Neural progenitor cell (in vitro differentiated cells): ENCODE results near the gene NRG2. TPM values are rescaled to one million over a fixed set of nuclear protein-coding genes. Genes with fewer than 3 reads are reported as not detected.

Experiments
- DNase-seq: peaks from one replicate; pipeline ENCODE4 v3.0.0-alpha.2; 2016; ENCODE audit warnings: low spot score
- H2AFZ ChIP-seq: fragments of 200-600 bp; sonication (generic); replicated peaks from 2 replicates; pipeline ENCODE4 v1.6.1; 2016; ENCODE audit warnings: antibody characterized with exemption
- H3F3A ChIP-seq: fragments of 200-600 bp; sonication (generic); 2 replicates; pipeline ENCODE4 v1.6.1; 2016; ENCODE audit warnings: antibody characterized with exemption, low read depth
- H3K27ac ChIP-seq: fragments of 200-600 bp; sonication (generic); 2 replicates; pipeline ENCODE4 v1.5.1; 2016; ENCODE audit warnings: mild to moderate bottlenecking
- H3K27me3 ChIP-seq: fragments of 200-600 bp; sonication (generic); 2 replicates; pipeline ENCODE4 v1.6.1; 2016; ENCODE audit warnings: mild to moderate bottlenecking, moderate library complexity
- H3K36me3 ChIP-seq: fragments of 200-600 bp; sonication (generic); 2 replicates; pipeline ENCODE4 v1.5.1; 2016
- H3K4me1 ChIP-seq: fragments of 200-600 bp; sonication (generic); 2 replicates; pipeline ENCODE4 v1.6.1; 2016; ENCODE audit warnings: mixed run types
- H3K4me2 ChIP-seq: fragments of 200-600 bp; sonication (generic); 2 replicates; pipeline ENCODE4 v1.6.1; 2016
- H3K4me3 ChIP-seq: fragments of 200-600 bp; sonication (generic); 2 replicates; pipeline ENCODE4 v1.5.1; 2016
- H3K79me2 ChIP-seq: fragments of 200-600 bp; sonication (generic); 2 replicates; pipeline ENCODE4 v1.6.1; 2016; ENCODE audit warnings: low read depth
- H3K9ac ChIP-seq: fragments of 200-600 bp; sonication (generic); 2 replicates; pipeline ENCODE4 v1.6.1; 2016
- H3K9me3 ChIP-seq: fragments of 200-600 bp; sonication (generic); 2 replicates; pipeline ENCODE4 v1.5.1; 2016; ENCODE audit warnings: low read depth
- H4K20me1 ChIP-seq: fragments of 200-600 bp; sonication (generic); 2 replicates; pipeline ENCODE4 v1.6.1; 2016; ENCODE audit warnings: low read depth
- H3K27ac Mint-ChIP-seq: 3 replicates; pipeline ENCODE4 v1.8.0; 2021; ENCODE audit warnings: mixed read lengths
- H3K27me3 Mint-ChIP-seq: 2 replicates; pipeline ENCODE4 v1.8.0; 2022; ENCODE audit warnings: low read depth, mild to moderate bottlenecking, inconsistent platforms, moderate library complexity, mixed read lengths; ENCODE audit not compliant: insufficient read depth
- H3K36me3 Mint-ChIP-seq: 3 replicates; pipeline ENCODE4 v1.8.0; 2021; ENCODE audit warnings: mixed read lengths
- H3K4me1 Mint-ChIP-seq: 3 replicates; pipeline ENCODE4 v1.8.0; 2021; ENCODE audit warnings: mixed read lengths
- H3K4me3 Mint-ChIP-seq: 3 replicates; pipeline ENCODE4 v1.8.0; 2021; ENCODE audit warnings: mild to moderate bottlenecking, moderate library complexity, mixed read lengths
- H3K9me3 Mint-ChIP-seq: 3 replicates; pipeline ENCODE4 v1.8.0; 2020; ENCODE audit warnings: mixed read lengths
- CTCF ChIP-seq: fragments of 200-600 bp; sonication (generic); IDR thresholded peaks from 2 replicates; pipeline ENCODE4 v1.5.1; 2017; ENCODE audit warnings: antibody characterized with exemption, mild to moderate bottlenecking
- EZH2 ChIP-seq: fragments of 200-600 bp; sonication (generic); IDR thresholded peaks from 2 replicates; pipeline ENCODE4 v1.6.1; 2017; ENCODE audit warnings: antibody characterized with exemption, mild to moderate bottlenecking, moderate library complexity
- EZH2phosphoT487 ChIP-seq: fragments of 200-600 bp; sonication (generic); IDR thresholded peaks from 2 replicates; pipeline ENCODE4 v1.6.1; 2017; ENCODE audit warnings: antibody characterized with exemption
- total RNA-seq: library from RNA; depleted of rRNA; stranded (reverse); fragments of >200 nt; gene quantifications from 2 replicates; pipeline ENCODE4 v1.2.3, GENCODE V29; 2015; ENCODE audit warnings: low replicate concordance

NRG2 gene
- total RNA-seq, 1 donor from 2014 or later = 0.13 TPM

DNA sequence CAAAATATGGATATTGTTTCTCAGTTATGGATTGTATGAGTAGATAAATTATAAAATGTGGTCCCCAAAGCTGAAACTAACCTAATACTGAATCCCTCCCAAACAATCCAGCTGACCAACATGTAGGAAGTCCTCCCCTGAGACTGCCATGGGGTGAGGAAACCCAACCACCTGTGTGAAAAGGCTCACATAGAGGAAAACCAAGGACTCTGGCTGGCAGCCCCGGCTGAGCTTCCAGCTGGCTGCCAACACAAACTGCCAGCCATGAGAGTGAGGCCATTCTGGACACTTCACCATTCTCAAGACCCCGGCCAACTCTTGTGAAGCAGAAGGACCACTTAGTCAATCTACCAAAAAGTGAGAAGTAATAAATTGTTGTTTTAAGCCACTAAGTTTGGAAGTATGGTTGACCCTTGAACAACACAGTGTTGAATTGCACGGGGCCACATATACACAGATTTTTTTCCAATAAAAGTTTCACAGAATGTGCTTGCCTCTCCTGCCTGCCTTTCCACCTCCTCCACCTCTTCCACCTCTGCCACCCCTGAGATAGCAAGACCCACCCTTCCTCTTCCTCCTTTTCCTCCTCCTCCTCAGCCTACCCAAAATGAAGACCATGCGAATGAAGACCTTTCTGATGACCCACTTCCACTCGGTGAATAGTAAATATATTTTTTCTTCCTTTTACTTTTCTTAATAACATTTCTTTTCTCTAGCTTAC is 15.3 kb upstream of the NRG2 start:
- no peaks in the 10 kb centered on the region for H3K36me3 Mint-ChIP-seq
- no peaks in the 10 kb centered on the region for H3K9me3 Mint-ChIP-seq
- H3K4me1 Mint-ChIP-seq = no peaks in the 10 kb centered on the region
- Histone ChIP-seq H3K36me3 (no peaks in the 10 kb centered on the region), H3K27ac (no peak overlapping the region), H3F3A (no peaks in the 10 kb centered on the region), H3K27me3 (peaks cover 100% of the 10 kb centered on the region), H3K4me3 (no peak overlapping the region), H3K9ac (no peak overlapping the region), H3K79me2 (no peaks in the 10 kb centered on the region), H2AFZ (no peak overlapping the region), H3K4me1 (no peaks in the 10 kb centered on the region), H4K20me1 (no peaks in the 10 kb centered on the region), H3K4me2 (no peak overlapping the region), H3K9me3 (no peaks in the 10 kb centered on the region)
- no peak for TF ChIP-seq CTCF
- no peak for TF ChIP-seq EZH2
- no peak for TF ChIP-seq EZH2phosphoT487
- H3K27ac Mint-ChIP-seq = no peak overlapping the region
- H3K4me3 Mint-ChIP-seq = no peak overlapping the region
- DNase-seq = no peak
- H3K27me3 Mint-ChIP-seq = peaks cover 3% of the 10 kb centered on the region

DNA sequence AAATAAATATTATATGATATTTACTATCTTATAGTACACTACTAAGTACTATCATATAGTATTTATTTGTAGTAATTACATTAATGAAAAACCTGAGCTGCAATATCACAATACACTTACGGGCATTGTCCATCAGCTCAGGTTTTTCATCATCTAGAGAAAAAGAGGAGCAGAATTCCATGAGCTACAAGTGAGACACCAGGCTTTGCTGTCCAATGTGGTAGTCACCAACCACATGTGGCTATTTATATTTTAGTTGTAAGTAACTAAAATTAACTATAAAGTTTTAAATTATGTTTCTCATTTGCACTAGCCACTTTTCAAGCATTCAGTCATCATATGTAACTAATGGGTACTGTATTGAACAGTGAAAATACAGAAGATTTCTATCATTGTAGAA is 13.8 kb upstream of the NRG2 start:
- no peak overlapping the region for H3K4me2 ChIP-seq
- H2AFZ ChIP-seq = no peak overlapping the region
- DNase-seq = no peak
- H3K4me1 Mint-ChIP-seq = no peaks in the 10 kb centered on the region
- TF ChIP-seq EZH2phosphoT487 (no peak), EZH2 (no peak), CTCF (no peak)
- H3K4me3 Mint-ChIP-seq = no peak overlapping the region
- no peaks in the 10 kb centered on the region for H3K27me3 Mint-ChIP-seq
- H3K36me3 ChIP-seq = no peaks in the 10 kb centered on the region
- no peak overlapping the region for H3K4me3 ChIP-seq
- H3K79me2 ChIP-seq = no peaks in the 10 kb centered on the region
- H3K9me3 Mint-ChIP-seq = no peaks in the 10 kb centered on the region
- H3K27ac ChIP-seq = no peak overlapping the region
- H3K27ac Mint-ChIP-seq = no peak overlapping the region
- no peaks in the 10 kb centered on the region for H3K36me3 Mint-ChIP-seq
- H4K20me1 ChIP-seq = no peaks in the 10 kb centered on the region
- no peaks in the 10 kb centered on the region for H3K9me3 ChIP-seq
- no peak overlapping the region for H3K9ac ChIP-seq
- H3K4me1 ChIP-seq = no peaks in the 10 kb centered on the region
- peaks cover 100% of the 10 kb centered on the region for H3K27me3 ChIP-seq
- H3F3A ChIP-seq = no peaks in the 10 kb centered on the region

DNA sequence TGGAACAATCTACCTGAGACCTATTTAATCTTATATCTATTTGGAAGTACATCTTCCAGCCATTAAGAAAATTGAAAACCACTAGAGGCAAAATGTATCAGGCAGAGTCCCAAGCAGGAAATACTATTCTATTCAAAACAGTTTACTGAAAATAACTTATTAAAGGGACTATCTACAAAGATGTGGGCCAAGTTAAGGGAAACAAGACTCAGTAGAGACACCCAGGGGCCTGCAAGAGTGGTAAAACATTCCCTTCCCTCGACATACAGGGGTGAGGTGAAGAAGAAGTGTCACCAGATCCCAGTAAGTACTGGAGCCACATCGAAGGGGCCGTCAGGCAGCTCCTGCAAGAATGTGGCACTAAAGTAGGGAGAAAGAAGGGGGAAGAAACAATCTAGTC is 12.1 kb upstream of the NRG2 start:
- no peak overlapping the region for H3K27ac Mint-ChIP-seq
- Histone ChIP-seq H4K20me1 (no peaks in the 10 kb centered on the region), H3K4me2 (no peak overlapping the region), H3K36me3 (no peaks in the 10 kb centered on the region), H3F3A (no peaks in the 10 kb centered on the region), H3K9ac (no peak overlapping the region), H3K27ac (no peak overlapping the region), H3K4me3 (no peak overlapping the region), H3K27me3 (peaks cover 100% of the 10 kb centered on the region), H3K79me2 (no peaks in the 10 kb centered on the region), H3K4me1 (no peaks in the 10 kb centered on the region), H3K9me3 (no peaks in the 10 kb centered on the region), H2AFZ (no peak overlapping the region)
- no peak for DNase-seq
- H3K36me3 Mint-ChIP-seq = no peaks in the 10 kb centered on the region
- TF ChIP-seq CTCF (no peak), EZH2 (no peak), EZH2phosphoT487 (no peak)
- H3K4me1 Mint-ChIP-seq = no peaks in the 10 kb centered on the region
- H3K27me3 Mint-ChIP-seq = no peaks in the 10 kb centered on the region
- no peaks in the 10 kb centered on the region for H3K9me3 Mint-ChIP-seq
- no peak overlapping the region for H3K4me3 Mint-ChIP-seq
